Activated naive CD8-positive, alpha-beta T cell treated with anti-CD3 and anti-CD28 coated beads, Interleukin-2, amount 50 U/mL, for 24 hours (primary cell): ENCODE results near the gene TMEM239.
A peak's percentile ranks its signal among the peaks of the same experiment; 100 is the strongest.
"Not testable (repeated sequence)": the region's sequence is repeated elsewhere in the genome, so short reads cannot be mapped to it uniquely, and the experiment has no call there.

Experiments used
- ATAC-seq: fragments of 150-1000 bp; cut with Tn5 transposase; one replicate; pipeline ENCODE4 v1.10.0; 2021
- DNase-seq: peaks from one replicate; pipeline ENCODE4 v3.0.0; 2021
- H3K27ac Mint-ChIP-seq: one replicate; pipeline ENCODE4 v1.8.0; 2021; ENCODE audit warnings: mild to moderate bottlenecking, mixed read lengths
- H3K27me3 Mint-ChIP-seq: one replicate; pipeline ENCODE4 v1.8.0; 2021; ENCODE audit warnings: mixed read lengths
- H3K36me3 Mint-ChIP-seq: one replicate; pipeline ENCODE4 v1.8.0; 2021; ENCODE audit warnings: low read depth, mixed read lengths
- H3K4me1 Mint-ChIP-seq: one replicate; pipeline ENCODE4 v1.8.0; 2021; ENCODE audit warnings: mixed read lengths
- H3K4me3 Mint-ChIP-seq: one replicate; pipeline ENCODE4 v1.8.0; 2021; ENCODE audit warnings: mild to moderate bottlenecking, moderate library complexity, mixed read lengths
- H3K9me3 Mint-ChIP-seq: one replicate; pipeline ENCODE4 v1.8.0; 2021; ENCODE audit warnings: mixed read lengths

The TMEM239 gene

DNA sequence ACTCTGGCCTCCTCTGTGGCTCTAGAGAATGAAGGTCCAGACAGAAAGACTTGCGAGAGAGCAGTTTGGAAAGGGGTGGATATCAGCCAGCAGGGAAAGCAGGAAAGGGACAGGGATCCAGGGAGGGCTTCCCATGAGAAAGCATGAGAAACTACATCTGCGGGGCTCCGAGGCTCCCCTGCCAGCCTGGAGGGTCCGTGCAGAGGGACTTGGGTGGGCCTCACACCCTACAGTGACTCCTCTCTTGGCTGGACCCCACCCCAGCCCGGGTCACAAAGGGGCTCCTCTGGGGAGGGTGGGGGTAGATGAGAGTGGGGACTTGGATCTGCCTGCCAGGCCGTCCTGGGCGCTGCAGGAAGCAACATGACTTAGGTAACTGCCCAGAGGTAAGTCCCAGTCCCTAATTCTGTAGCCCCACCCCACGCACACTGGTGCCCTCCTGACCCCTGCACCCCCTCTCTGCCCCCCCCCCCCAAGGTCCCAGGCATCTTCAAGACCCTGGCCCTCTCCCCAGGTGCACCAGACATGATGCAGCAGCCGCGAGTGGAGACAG is at the start of gene TMEM239:
Gene TMEM239, plus strand, starts transcription at position 335 of the 553 bp plus-strand sequence. Its CDS starts 191 bp downstream, at position 526.
- Mint-ChIP-seq H3K4me3 (no peak within 1 kb of the TSS), H3K27ac (no peak within 1 kb of the TSS), H3K36me3 (no peaks in the 10 kb centered on the region), H3K4me1 (peaks cover 6% of the 10 kb centered on the region), H3K27me3 (peaks cover 35% of the 10 kb centered on the region), H3K9me3 (peaks cover 9% of the 10 kb centered on the region)
- DNase-seq, result no peak
- ATAC-seq, result no peak

DNA sequence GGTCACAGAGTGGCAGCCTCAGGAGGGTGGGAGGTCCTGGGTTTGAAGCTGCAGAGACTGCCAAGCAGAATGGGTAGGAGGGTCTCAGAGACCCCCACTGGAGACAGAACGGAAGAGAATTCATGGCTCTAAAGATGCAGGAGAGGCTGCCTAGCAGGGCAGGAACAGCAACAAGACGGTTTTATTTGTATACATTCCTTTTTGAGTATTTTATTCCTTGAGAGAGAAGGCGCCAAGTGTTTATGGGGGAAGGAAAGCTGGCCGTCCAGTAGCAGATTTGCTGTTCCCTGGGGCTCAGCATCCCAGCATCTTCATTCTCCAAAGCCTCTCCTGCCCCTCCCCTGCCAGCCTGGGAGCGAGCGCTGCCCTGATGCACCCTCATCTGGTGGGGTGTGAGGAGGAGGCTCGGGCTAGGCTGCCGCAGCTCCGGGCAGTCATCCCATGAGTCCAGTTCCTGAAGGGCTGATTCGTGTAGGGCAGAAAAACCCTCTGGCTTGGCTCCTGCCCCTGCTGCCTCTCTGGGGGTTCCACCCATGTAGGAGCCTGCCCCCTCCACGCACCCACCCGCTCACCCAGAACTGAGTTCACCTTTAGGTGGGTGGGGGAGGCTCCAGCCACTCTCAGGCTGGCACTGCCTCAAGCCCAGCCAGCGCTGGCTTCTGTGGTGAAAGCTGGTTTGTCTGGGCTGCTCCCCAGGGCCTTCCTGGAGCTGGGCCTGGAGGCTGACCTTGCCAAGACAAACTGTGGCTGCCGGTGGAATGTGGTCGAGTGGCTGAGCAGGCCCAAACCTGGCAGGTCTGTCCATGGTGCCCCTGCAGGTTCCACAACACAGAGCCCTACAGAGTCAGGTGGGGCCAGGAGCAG is 48.2 kb upstream of the TMEM239 start:
- H3K27me3 Mint-ChIP-seq, result peaks cover 14% of the 10 kb centered on the region
- no peak overlapping the region for H3K27ac Mint-ChIP-seq

DNA sequence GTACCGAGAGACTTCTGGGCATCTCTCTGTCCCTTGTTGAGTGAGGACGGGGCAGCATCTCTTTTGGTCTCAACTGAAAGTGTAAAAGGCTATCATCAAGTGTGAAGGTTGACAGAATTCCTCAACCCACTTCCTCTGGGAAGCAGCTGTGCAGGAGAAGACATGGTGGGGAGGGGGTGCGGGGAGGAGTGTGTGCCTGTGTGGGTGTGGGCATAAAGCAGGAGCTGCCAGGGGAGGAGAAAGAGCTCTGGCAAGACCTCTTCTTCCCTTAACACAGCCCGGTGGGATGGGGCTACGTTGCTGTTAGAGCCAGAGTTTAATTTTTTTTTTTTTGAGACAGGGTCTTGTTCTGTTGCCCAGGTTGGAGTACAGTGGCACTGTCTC is 47.5 kb upstream of the TMEM239 start:
- Mint-ChIP-seq H3K4me3 (no peak overlapping the region), H3K27me3 (peaks cover 14% of the 10 kb centered on the region), H3K27ac (no peak overlapping the region), H3K4me1 (no peaks in the 10 kb centered on the region), H3K9me3 (no peaks in the 10 kb centered on the region), H3K36me3 (no peaks in the 10 kb centered on the region)
- DNase-seq, result no peak
- ATAC-seq, result no peak

More for the DNA sequence above, 48.2 kb upstream of the TMEM239 start:
- Mint-ChIP-seq H3K36me3 (no peaks in the 10 kb centered on the region), H3K9me3 (no peaks in the 10 kb centered on the region), H3K4me1 (no peaks in the 10 kb centered on the region), H3K4me3 (no peak overlapping the region)
- no peak for ATAC-seq
- DNase-seq, result no peak

DNA sequence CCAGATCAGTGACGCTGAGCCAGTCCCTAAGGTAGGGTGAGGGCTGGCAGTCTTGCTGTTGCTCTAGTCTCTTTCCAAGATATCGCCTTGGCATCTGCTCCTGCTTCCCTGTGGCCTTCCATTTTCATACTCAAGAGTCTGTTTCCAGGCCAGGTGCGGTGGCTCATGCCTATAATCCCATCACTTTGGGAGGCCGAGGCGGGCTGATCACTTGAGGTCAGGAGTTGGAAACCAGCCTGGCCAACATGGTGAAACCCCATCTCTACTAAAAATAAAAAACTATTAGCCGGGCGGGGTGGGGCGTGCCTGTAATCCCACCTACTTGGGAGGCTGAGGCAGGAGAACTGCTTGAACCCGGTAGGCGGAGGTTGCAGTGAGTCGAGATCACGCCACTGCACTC is 46.1 kb upstream of the TMEM239 start:
- H3K27ac Mint-ChIP-seq, ATAC-seq, DNase-seq, H3K9me3 Mint-ChIP-seq, H3K4me3 Mint-ChIP-seq, H3K36me3 Mint-ChIP-seq, H3K4me1 Mint-ChIP-seq: not testable (repeated sequence)
- H3K27me3 Mint-ChIP-seq, result peaks cover 14% of the 10 kb centered on the region

DNA sequence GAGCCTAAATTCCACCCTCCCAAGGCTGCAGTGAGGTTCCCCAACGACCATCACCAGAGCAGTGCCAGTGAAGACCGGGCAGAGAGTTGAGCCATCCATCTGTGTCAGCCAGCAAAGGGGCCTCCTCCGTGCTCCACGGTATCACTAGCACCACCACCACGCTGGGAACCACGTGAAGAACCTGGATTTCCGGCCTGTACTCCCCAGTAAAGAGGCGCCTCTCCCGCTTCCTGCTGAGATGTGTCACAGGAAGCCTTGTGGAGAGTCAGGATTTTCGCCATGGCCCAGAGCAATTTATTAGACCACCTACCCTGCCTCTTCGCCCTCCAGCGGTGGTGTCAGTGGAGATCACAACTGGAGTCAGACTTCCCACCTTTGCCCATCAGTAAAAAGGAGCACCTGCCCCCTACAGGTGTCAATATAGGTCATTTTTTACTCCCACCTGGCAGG is 44.5 kb upstream of the TMEM239 start:
- no peaks in the 10 kb centered on the region for H3K9me3 Mint-ChIP-seq
- H3K27ac Mint-ChIP-seq, result no peak overlapping the region
- H3K36me3 Mint-ChIP-seq, result no peaks in the 10 kb centered on the region
- ATAC-seq (no peak), DNase-seq (no peak)
- no peaks in the 10 kb centered on the region for H3K4me1 Mint-ChIP-seq
- no peak overlapping the region for H3K4me3 Mint-ChIP-seq
- H3K27me3 Mint-ChIP-seq, result peaks cover 14% of the 10 kb centered on the region

DNA sequence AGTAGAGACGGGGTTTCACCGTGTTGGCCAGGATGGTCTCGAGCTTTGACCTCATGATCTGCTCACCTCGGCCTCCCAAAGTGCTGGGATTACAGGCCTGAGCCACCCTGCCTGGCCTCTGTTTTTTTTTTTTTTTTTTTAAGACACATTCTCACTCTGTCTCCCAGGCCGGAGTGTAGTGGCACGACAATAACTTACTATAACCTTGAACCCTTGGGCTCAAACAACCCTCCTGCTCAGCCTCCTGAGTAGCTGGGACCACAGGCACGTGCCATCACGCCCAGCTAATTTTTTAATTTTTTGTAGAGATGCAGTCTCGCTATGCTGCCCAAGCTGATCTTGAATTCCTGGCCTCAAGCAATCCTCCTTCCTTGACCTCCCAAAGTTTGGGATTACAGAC is 42.4 kb upstream of the TMEM239 start:
- no peaks in the 10 kb centered on the region for H3K4me1 Mint-ChIP-seq
- H3K27me3 Mint-ChIP-seq, result peaks cover 5% of the 10 kb centered on the region
- no peak for ATAC-seq
- no peak overlapping the region for H3K27ac Mint-ChIP-seq
- DNase-seq, result no peak
- H3K36me3 Mint-ChIP-seq, result no peaks in the 10 kb centered on the region
- no peaks in the 10 kb centered on the region for H3K9me3 Mint-ChIP-seq
- no peak overlapping the region for H3K4me3 Mint-ChIP-seq

DNA sequence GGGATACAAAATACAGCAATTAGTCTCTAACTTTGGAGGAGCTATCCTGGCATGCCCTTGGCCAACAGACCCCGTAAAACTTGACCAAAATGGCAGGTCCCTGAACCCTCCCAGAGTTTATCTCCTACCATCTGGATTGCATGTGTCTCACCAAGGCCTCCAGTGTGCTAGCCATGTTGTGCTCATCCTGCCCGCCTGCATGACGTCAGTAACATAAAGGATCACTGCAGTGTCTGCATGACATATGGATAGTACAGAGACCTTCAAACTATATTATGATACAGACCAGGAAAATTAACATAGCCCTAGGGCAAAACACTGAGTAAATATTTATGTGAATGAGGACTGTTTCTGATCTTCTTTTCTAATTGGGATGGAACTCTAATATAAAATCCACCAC is 41.0 kb upstream of the TMEM239 start:
- Mint-ChIP-seq H3K36me3 (no peaks in the 10 kb centered on the region), H3K27me3 (peaks cover 2% of the 10 kb centered on the region), H3K9me3 (no peaks in the 10 kb centered on the region), H3K4me3 (no peak overlapping the region), H3K27ac (no peak overlapping the region), H3K4me1 (no peaks in the 10 kb centered on the region)
- DNase-seq (no peak), ATAC-seq (no peak)

DNA sequence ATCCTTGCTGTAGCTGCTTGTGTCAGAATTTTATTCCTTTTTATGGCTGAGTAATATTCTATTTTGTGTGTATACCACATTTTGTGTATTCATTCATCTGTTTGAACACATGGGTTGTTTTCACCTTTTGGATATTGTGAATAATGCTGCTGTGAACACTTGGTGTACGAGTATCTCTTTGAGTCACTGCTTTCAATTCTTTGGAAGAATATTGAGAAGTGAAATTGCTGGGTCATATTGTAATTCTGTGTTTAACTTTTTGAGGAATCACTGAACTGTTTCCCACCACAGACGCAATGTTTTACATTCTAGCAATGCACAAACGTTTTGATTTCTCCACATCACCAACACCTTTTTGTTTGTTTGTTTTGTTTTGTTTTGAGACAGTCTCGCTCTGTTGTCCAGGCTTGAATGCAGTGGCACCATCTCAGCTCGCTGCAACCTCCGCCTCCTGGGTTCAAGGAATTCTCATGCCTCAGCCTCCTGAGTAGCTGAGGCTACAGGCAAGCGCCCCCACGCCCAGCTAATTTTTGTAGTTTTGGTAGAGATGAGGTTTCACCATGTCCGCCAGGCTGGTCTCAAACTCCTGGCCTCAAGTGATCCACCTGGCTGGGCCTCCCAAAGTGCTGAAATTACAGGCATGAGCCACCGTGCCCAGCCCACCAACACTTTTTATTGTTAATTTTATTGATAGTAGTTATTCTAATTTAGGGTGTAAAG is 37.4 kb upstream of the TMEM239 start:
- Mint-ChIP-seq H3K27me3 (peaks cover 4% of the 10 kb centered on the region), H3K36me3 (no peaks in the 10 kb centered on the region), H3K4me3 (no peak overlapping the region)

DNA sequence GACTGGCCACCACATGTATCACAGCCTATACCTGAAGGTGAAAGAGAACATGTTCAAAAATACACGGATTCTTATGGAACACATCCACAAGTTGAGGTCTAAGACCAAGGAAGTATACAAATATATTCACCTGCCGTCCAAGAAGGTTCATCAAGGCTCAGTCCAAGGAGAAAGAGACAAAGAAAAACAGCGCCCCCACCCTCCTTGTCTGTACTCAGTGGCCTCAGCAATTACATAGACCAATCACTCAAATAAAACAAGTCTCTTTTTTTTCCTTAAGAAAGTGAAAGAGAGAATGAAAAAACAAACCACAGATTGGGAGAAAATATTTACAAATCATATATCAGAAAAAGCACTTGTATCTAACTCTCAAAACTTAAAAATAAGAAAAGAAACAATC is 35.2 kb upstream of the TMEM239 start:
- ATAC-seq (no peak), DNase-seq (no peak)
- H3K9me3 Mint-ChIP-seq, result no peaks in the 10 kb centered on the region
- H3K27ac Mint-ChIP-seq, result no peak overlapping the region
- peaks cover 4% of the 10 kb centered on the region for H3K27me3 Mint-ChIP-seq
- no peaks in the 10 kb centered on the region for H3K4me1 Mint-ChIP-seq
- no peaks in the 10 kb centered on the region for H3K36me3 Mint-ChIP-seq
- no peak overlapping the region for H3K4me3 Mint-ChIP-seq

More for the DNA sequence above, 37.4 kb upstream of the TMEM239 start:
- ATAC-seq (no peak), DNase-seq (no peak)
- Mint-ChIP-seq H3K27ac (no peak overlapping the region), H3K9me3 (no peaks in the 10 kb centered on the region), H3K4me1 (no peaks in the 10 kb centered on the region)

DNA sequence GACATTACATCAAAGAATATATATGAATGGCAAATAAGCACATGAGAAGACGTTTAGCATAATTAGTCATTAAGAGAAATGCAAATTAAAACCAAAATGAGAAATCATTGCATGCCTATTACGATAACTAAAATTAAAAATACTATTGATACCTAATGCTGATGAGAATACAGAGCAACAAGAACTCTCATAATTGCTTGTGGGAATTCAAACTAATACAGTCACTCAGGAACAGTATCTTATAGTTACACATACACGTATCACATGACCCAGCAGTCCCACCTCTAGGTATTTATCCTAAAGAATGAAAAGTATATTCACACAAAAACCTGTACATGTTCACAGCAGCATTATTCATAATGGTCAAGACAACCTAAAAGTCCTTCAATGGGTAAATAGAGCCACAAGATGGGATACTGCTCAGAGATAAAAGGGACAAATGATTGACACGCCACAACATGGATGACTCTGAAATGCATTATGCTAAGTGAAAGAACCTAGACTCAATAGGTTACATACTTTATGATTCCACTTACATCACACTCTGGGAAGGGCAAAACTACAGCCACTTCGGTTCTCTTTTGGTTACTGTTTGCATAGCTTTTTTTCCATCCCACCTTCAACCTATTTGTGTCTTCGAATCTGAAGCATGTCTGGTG is 32.1 kb upstream of the TMEM239 start:
- no peak overlapping the region for H3K4me3 Mint-ChIP-seq
- no peaks in the 10 kb centered on the region for H3K9me3 Mint-ChIP-seq
- ATAC-seq (no peak), DNase-seq (no peak)
- H3K36me3 Mint-ChIP-seq, result no peaks in the 10 kb centered on the region
- no peak overlapping the region for H3K27ac Mint-ChIP-seq
- no peaks in the 10 kb centered on the region for H3K4me1 Mint-ChIP-seq
- H3K27me3 Mint-ChIP-seq, result peaks cover 4% of the 10 kb centered on the region

DNA sequence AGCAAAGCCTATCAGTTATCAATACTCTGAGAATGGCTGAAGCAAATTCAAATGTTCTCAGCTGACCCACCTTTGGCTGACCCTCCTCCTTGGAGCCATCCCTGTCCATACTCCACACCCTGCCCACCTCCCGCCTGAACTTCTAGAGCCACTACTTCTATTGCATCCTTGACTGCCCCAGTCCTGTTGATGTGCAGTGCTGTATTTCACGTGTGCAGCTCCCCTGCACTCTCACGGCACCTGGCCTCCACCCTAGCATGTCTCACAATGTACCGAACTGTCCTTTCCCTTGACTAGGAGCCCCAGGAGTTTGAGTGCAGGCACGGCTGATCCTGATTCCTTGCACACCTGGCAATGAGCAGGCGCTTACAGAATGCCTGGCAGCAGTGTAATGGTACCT is 22.7 kb upstream of the TMEM239 start:
- Mint-ChIP-seq H3K27me3 (peaks cover 19% of the 10 kb centered on the region), H3K27ac (peak overlapping the region; percentile 24), H3K36me3 (no peaks in the 10 kb centered on the region), H3K9me3 (no peaks in the 10 kb centered on the region), H3K4me1 (no peaks in the 10 kb centered on the region), H3K4me3 (no peak overlapping the region)
- ATAC-seq (no peak), DNase-seq (no peak)

DNA sequence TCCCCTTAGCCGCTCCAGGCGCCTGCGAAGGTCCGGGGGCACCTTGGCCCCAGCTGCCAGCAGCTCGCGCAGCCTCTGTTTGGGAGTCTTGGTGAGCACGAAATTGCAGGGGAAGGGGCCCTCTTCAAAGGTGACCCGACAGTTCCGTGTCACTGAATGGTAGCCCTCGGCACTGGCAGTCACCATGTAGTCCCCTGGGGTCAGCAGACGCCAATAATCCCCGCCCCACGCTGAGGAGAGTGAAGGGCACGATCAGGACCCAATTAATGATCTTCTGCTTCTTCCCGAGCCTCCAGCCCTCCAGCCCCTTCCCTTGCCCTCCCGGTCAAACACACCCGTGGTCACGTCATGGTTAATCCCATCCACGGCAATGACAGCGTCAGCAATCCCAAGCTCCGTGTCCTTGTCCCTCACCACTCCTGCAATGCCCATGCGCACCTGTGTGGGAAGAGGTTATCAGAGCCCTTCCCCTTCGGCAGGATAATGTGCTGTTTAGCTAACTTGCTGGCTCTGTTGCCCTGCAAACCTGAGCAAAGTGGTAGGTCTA is 21.9 kb upstream of the TMEM239 start:
- Mint-ChIP-seq H3K36me3 (no peaks in the 10 kb centered on the region), H3K4me3 (no peak overlapping the region), H3K4me1 (peaks cover 6% of the 10 kb centered on the region), H3K9me3 (no peaks in the 10 kb centered on the region), H3K27me3 (peaks cover 26% of the 10 kb centered on the region), H3K27ac (no peak overlapping the region)
- DNase-seq, result no peak
- ATAC-seq, result no peak

DNA sequence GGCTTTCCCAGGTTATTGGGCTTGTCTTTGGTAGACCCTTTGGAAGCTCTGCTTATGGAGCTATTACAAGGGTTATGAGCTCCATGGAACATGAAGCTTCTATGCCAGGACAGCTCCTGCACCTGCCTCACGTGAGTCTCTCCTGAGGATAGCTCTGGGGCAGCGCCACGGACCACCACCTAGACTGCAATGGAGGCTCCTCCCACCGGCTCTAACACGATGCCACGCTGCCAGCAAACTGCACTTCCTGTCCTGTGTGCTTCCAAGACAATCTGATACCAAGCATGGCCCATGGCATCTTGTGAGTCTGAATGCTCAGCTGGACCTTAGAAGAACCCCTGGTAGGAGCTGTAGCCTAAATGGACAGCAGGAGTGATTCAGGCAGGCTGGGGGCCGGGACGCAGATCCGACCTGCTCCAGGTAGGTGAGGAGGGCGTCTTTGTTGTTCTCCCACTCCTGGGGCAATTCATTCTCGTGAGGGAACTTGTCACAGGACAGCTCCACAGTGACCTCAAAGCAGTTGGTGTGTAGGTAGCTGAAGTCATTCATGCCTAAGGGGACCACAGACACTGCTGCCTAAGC is 21.2 kb upstream of the TMEM239 start:
- no peak overlapping the region for H3K27ac Mint-ChIP-seq
- H3K27me3 Mint-ChIP-seq, result peaks cover 33% of the 10 kb centered on the region
- no peaks in the 10 kb centered on the region for H3K36me3 Mint-ChIP-seq
- ATAC-seq, result no peak
- DNase-seq, result no peak
- no peak overlapping the region for H3K4me3 Mint-ChIP-seq
- peaks cover 13% of the 10 kb centered on the region for H3K4me1 Mint-ChIP-seq
- no peaks in the 10 kb centered on the region for H3K9me3 Mint-ChIP-seq

DNA sequence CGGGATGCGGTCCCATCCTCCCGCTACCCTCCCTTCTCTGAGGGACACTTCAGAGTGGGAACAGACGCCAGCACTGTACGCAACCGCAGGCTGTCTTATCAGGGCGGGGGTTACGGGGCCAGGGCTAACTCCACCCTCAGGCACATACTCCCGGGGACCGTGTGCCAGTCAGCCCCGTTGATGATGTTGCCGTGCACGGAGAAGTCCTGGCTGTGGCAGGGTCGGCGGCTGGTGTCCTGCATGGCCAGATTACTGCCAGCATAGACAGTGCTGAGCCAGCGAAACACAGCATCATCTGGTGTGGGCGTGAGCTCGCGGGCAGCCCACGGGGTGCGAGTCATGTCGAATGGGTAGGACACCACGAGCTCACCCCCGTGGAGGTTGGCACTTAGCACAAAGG is 20.7 kb upstream of the TMEM239 start:
- H3K27me3 Mint-ChIP-seq, result peaks cover 34% of the 10 kb centered on the region
- ATAC-seq (no peak), DNase-seq (no peak)
- H3K9me3 Mint-ChIP-seq, result no peaks in the 10 kb centered on the region
- H3K4me1 Mint-ChIP-seq, result peaks cover 16% of the 10 kb centered on the region
- no peak overlapping the region for H3K4me3 Mint-ChIP-seq
- no peaks in the 10 kb centered on the region for H3K36me3 Mint-ChIP-seq
- no peak overlapping the region for H3K27ac Mint-ChIP-seq
